HL-60/S4 (cell line): Measurements from ENCODE around the gene WDR64.
"Not testable (repeated sequence)": the region's sequence is repeated elsewhere in the genome, so short reads cannot be mapped to it uniquely, and the experiment has no call there.

Source experiments
- in situ Hi-C: fragments of 300-500 bp; cut with MboI; formaldehyde crosslinking; loops from 2 replicates; pipeline ENCODE4 v1.14.3; 2022; ENCODE audit warnings: low sequenced_read_pairs

Gene WDR64

DNA sequence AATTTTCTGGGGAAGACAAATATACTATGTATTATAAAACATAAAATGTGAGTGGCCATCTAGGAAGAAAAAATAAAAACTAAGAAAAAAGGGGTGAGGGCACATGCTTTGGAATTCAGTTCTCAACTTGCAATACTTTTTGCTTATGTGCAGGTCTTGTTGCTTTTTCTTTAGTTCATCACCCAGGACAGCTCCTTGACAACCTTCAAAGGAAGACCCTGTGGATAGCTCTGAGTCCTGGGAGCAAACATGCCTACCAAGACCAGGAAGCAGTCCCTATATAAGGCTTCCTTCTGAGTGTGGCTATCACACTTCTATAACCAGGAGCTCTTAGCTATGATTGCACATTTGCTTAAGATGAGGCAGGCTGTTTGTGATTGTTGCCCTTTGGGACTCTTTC lies 78.0 kb downstream of the WDR64 start:
- in situ Hi-C loops, result no loop called here

DNA sequence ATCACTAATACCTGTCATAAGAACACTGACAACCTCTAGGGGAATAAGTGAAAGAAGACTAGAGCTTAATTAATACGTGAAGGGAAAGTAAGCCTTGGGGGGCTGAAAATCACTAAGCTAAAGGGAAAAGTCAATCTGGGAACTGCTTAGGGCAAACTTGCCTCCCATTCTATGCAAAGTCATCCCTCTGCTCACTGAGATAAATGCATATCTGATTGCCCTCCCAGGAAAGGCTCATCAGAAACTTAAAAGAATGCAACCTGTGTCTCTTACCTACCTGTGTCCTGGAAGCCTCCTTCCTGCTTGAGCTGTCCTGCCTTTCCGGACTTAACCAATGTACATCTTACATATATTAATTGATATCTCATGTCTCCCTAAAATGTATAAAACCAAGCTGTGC lies 81.8 kb downstream of the WDR64 start:
- in situ Hi-C loops, result no loop called here

DNA sequence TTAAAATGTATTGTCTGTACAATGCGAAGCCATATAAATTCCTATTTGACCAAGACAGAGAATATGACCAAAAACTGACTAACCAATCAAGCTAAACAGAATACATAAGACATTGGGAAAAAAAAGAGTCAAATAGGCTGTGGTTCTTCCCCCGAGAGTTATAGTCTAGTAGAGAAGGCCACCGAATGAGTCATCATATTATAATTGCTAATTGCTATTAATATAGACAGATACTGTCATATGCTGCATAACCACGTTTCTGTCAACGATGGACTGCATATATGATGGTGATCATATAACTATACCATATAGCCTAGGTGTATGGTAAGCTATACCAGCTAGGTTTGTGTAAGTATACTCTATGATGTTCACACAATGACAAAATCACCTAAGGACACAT lies 82.5 kb downstream of the WDR64 start:
- in situ Hi-C loops, result no loop called here

DNA sequence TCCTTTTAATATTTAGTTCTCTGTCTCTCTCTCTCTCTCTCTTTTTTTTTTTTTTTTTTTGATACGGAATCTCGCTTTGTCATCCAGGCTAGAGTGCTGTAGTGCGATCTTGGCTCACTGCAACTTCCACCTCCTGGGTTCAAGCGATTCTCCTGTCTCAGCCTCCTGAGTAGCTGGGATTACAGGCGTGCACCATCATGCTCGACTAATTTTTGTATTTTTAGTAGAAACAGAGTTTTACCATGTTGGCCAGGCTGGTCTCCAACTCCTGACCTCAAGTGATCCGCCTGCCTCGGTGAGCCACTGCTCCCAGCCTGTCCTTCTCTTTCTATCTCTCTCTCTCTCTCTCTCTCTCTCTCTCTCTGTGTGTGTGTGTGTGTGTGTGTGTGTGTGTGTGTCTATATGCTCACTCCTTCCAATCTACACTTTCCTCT lies 83.4 kb downstream of the WDR64 start:
- in situ Hi-C loops, result not testable (repeated sequence)

DNA sequence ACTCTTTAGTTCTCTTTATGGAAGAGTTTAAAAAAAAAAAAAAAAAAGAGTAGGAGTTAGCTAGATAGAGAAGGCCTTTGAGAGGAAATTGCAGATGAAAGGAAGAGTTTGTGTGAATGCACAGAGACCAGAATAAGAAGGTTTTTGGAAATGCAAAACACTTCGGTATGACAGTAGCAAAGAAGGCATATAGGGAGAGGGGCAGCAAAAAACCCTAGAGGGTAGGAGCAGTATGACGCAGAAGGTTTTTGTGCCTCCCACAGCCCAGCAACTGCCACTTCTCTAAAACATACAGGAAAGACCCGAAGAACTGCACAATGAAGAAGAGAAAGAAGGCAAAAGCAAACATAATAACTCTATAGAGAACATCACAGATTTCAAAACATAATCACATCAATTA lies 84.3 kb downstream of the WDR64 start:
- in situ Hi-C loops, result no loop called here

DNA sequence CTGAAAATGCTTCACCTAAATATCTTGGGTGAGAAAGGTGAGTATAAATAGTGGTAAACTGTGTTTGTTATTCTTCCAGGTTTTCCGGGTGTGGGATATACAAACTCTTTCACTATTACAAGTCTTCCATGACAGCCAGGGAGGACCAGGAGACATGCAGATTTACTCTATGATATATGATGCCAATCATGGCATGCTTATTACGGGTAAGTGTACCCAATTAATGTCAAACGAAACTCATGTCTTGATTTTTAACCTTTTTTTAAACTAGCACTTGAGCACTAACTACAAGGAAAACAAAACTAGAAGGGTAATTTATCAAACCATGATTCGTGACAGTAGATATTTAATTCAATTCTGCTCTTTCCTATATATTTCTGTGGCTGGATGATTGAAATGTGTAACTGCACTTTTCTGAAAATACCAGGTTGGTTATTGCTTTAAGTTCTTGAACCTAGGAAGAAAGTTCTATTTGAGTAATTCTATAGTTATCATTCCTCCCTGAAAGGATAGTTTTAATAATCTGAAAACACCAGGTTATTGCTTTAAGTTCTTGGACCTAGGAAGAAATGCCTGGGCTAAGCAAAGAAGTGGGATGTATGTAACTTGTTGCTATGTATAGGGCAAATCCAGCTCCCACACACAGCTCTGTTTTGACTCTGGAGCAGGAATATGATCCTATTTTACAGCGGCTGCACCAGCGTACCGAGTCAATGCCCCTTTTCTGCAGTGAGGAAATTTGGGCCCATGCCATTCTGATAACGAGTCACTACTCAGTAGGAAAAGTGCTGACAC lies 86.4 kb downstream of the WDR64 start:
- in situ Hi-C loops, result no loop called here

DNA sequence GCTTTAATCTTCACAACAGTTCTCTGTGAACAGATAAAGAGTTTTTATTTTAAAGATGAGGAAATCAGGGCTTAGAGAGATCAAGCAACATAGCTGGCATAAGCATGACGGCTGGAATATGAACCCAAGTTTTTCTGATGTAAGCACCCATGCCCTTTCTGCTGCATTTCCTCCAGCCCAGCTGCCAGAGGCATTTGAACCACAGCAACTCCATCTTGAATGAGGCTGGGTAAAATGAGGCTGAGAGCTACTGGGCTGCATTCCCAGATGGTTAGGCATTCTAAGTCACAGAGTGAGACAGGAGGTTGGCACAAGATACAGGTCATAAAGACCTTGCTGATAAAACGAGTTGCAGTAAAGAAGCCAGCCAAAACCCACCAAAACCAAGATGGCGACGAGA lies 90.0 kb downstream of the WDR64 start:
- in situ Hi-C loops, result no loop called here

DNA sequence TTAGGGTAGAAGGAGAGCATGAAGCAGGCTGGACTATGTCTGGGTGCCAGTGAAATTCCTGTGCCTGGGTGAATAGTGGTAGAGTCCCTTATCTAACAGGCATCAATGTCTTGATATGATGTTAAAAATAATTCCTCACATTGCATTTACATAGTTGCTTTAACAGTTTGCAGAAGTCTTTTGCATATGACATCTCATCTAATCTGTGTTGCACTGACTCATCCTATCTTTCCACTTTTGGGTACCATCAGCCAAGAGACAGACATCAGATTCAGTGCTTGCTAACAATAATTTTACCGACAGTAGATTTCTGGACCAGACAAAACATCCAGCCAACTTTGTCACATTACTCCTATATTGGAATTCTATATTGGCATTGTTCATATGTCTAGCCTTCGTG lies 92.5 kb downstream of the WDR64 start:
- in situ Hi-C loops, result no loop called here

DNA sequence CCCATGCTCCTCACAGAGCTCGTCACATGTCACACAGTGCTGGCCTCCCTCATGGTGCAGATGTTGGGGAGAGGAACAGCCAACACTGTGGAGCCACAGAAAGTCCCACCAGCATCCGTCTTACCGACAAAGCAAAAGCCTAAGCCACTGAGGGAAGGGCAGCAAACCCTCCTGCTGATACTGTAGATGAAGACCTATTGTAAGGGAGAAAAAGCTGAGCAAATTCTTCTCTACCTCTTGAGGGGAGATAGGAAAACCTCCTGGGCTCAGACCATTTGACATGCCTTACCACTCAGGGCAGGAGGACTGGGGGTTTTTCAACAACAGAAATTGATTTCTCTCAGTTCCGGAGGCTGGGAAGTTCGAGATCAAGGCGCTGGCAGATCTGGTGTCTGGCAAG lies 95.9 kb downstream of the WDR64 start:
- in situ Hi-C loops, result no loop called here

DNA sequence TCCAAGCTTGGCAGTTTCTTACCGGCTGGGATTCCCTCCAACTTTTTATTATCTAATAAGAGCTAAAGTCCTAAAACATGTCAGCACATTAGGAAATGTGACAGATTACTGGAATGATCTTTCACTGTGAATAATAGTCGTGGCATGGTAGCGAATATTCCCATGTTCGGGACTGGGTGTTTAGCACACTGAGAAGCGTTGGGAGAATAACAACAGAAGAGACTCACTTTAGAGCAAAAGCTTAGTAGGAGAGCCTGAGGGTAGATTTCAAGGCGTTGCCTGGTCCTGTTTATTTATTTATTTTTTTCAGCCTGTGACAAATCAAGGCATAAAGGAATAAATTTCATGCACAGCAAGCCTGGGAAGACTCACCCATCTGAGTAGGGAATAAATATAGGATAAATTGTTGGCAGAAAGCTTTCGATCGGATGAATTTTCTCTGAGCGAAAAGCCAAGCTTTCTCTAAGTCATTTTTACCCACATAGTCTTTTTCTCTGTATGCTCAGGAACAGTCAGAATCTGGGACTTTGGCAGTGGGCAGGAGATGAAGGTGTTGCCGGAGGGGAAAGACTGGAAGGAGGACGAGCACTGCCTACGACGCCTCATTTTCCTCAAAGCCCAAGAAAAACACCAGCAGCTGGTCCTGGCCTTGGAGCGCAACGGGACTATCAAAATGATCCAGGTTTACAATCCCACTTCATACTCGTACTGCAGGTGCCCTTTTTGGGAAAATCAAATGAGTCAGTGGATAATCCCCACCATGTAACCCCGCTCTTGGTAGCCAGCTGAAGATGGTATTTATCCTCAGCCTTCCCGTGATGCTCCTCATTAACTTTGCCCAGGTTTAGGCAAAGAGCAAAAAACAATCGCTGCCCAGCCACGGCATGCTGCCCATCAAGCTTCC lies 97.2 kb downstream of the WDR64 start:
- in situ Hi-C loops, result no loop called here

DNA sequence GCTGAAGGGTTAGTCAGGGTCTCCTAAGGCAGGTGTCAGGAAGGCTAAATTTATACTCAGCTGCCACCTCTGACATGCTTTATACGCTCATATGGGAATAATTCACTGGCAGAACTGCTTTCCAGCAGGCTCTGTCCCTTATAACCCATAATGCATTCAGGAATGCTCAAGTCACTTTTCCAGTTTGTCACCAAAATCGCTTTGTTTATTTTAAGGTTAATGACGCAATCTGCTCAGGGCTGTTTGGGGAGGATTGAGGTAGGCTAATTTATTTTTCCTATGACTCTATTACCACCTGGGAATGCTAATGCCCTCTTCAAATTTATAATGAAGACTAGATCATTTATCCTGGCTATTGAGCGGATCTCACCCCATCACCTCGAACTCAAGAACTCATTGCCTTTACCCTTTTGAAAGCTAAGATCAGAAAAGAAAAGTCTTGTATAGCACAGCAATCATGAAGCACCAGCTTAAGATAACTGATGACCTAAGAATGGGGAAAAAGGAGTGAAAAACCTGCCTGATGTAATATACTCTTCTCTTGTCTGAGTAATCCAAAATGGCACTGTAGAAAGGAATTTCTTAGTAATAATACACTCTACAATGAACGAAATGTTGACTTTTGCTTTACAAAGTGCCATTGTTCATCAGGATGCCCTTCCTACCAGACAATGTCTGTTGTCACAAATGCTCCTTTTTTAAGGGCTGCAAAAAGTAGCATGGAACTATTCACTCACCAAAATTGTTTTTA lies 98.0 kb downstream of the WDR64 start:
- in situ Hi-C loops, result no loop called here

DNA sequence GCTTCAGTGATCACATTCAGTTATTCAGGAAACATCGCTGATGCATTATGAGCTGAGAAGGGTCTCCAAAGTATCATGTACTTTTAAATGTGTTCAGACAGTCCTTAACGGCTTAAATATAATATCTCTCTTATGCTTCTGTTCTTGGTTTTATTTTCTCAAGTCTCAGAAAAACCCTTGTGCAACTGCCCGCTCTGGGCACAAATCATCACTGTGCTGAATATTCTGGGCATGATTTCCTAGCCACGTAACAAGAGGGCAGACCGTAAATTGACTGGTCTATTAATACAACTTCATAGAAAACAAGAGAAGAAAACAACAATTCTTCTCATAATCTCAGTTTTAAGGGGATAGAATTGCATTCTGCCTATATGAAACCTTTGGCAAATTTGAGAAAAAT lies 99.4 kb downstream of the WDR64 start:
- in situ Hi-C loops, result no loop called here

DNA sequence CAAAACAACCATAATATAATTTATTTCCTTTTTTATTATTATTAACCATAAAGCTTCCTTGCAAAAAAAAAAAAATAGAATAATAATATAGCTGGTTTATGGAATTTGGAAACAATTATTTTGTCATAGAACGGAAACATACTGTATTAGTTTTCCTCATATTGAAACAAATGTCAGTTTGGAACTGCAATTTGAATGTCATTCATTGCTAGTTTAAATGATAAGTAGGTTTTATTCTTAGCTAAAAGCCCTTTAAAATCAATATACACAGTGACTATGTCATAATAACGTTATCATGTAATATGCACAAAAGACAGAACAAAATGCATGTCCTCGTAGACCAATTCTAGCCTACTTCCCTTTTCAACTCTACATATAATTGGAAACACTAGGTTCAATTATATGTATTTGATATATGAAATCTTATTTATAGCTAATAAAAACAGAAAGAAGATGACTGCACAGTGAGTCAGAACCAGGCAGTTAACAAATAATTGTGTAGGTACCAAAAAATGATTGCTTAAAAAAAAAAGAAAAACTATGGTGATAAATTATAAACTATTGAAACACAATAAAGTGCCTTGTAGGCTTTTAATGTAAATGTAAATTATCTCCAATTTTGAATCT lies 110.7 kb downstream of the WDR64 start:
- in situ Hi-C loops, result no loop called here

DNA sequence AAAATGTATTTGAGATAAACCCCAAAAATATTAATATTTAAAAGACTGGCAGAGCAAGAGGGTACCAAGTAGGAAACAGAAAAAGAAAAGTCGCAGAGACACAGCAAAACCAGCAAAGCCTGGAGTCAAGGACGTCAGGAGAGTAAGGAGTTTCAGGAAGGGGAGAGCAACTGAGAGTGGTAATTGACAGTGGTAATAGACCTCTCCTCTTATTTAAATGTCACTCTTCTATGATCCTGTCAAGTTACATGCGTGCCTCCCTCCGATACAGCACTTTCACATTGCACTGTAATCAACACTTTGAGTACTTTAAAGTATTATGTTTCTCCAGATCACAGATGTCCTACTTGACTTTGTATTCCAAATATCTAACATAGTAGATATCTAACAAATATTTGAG lies 113.3 kb downstream of the WDR64 start:
- in situ Hi-C loops, result no loop called here

DNA sequence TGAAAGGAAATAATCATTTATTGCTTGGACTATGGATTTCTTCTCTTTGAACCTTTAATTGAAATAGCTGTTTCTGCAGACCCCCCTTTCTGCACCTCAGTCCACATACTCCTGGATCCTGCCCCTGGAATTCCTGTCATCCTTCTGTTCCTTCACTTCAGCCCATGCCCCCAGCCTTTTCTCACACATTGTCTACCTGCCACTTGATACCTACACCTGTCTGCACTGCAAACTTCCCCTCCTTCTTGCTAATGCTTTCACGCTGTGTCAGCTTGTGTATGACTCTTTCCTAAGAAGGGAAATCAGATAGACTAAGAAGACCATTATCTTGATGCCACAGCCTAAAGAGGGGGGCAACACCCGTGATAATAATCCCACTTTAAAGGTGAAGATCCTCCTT lies 115.7 kb downstream of the WDR64 start:
- in situ Hi-C loops, result no loop called here

DNA sequence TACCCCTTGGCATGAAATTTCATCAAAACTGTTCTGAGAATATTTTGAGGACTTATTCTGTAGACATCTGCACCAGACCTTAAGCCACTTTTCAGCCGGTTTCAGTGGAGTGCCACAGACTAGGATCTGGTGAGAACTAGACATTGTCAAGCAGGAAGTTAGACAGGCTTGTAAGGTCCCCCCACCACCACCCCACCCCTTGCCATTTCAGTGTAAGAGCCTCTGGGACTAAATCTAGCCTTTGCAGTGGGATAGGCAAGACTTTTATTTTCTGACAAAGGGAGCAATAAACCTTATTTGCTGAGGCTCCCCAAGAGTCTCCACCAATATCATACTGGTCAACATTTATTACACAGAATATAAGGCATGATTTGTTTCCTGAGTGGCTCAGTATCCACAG lies 118.0 kb downstream of the WDR64 start:
- in situ Hi-C loops, result no loop called here

DNA sequence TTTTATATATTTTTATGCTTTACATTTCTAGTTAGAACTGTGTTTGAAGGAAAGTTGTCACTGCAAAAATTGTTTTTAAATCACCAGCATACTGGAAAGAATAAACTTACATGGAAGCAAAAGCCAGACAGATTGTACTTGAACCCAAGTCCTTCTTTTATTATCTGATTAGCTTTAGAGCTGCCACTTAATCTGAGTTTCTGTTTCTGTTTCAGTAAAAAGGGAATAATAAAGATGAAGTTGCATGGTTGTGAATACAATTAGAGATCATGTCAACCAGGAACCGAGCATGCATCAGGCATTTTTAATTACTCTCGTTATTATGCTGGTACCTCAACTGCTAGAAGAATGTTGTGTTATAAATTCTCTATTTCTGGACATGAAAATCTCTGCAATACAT lies 119.0 kb downstream of the WDR64 start:
- in situ Hi-C loops, result no loop called here

DNA sequence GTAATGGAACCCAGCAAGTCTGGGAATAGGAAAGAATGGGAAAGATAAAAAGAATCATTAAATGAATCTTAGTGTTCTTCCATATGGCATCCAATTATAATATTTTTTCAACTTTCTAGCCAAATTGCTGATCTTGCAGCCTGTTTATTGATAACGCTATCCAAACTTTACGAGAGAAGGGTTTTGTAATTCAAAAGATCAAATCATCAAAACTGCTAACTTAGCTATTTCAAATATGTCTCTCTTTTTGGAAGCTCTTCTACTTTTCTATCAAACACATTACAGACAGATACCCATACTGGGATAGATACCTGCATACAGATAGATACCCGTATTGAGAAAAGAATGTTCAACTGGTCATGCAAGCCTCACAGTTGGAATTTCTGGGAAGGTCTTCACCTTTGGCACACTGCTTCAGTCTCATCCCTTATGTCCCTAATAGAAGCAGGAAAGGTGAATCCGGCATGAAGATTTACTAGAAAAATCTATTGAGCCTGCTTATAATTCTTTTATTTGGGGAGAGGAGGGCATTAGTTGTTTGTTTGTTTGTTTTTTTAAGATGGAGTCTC lies 120.9 kb downstream of the WDR64 start:
- in situ Hi-C loops, result no loop called here

DNA sequence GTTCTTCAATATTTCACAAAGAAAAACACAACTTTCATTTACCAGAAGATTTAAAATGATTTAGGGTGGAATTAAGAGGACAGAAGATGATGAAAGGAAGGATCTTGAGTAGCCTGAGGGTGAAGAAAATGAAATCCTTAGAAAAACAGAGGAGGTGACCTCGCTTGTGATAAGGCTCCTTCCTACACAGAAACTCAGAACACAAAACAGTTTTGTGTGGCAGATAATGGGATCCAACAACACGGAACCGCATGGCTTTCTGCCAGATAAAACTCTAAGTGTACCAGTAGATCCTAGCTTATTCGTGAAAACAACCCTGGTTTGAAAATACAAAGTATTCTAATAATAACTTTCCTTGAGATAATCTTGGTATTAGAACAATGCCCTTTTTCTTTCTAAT lies 121.9 kb downstream of the WDR64 start:
- in situ Hi-C loops, result no loop called here

DNA sequence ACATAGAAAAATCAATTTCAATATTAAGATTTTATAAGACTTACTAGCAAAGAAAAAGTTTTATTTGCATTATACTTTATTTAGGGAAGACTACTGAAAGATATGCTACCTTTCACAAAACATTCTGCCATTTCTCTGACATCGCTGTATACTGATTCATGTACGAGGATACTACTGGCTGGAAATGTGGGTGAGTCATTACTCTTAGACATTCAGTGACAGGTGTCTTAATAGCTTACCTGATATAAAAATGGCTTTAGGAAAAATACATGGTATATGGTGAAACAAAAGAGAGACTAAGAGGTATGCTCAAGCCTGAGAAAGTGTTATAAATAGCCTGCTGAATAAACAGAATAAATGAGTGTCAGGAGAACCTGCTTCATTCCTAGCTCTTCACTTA lies 122.9 kb downstream of the WDR64 start:
- in situ Hi-C loops, result no loop called here

DNA sequence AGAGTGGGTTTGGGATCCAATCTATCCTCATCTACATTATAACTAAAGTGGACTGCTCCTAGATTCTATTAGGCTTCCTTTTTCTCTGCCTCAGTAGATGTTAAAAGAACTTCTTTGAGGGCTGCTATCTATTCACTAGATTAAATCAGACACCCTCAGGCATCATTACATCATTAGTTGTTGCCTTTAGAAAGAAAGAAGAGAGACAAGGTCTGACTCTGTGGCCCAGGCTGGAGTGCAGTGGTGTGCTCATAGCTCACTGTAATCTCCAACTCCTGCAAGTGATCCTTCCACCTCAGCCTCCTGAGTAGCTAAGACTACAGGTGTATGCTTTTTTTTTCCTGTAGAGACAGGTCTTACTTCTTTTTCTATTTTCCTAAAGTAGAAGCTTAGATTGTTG lies 124.8 kb downstream of the WDR64 start:
- in situ Hi-C loops, result no loop called here
